Upper lobe of left lung (tissue), 6 donors: ENCODE data around the gene AFG3L2. TPM values are rescaled to one million over a fixed set of nuclear protein-coding genes. Genes with fewer than 3 reads are reported as not detected.
A peak's percentile ranks its signal among the peaks of the same experiment; 100 is the strongest.

Source experiments
- ATAC-seq, 2 donors: fragments of 200-7000 bp; cut with Tn5 transposase; one replicate each; pipeline ENCODE4 v1.9.1; 2022; ENCODE audit warnings: mild to moderate bottlenecking in 2 of 2, moderate library complexity in 2 of 2; ENCODE audit not compliant: low FRiP score in 2 of 2
- DNase-seq, 2 donors: peaks; one replicate each; pipeline ENCODE4 v3.0.0-alpha.2; 2019 to 2020
- H3K27ac ChIP-seq, 4 donors: fragments of 200-600 bp; sonication (generic); one replicate each; pipeline ENCODE4 v1.5.1; 2016 to 2019
- H3K27me3 ChIP-seq, 4 donors: fragments of 200-600 bp; sonication (generic); one replicate each; pipeline ENCODE4 v1.5.1; 2017 to 2019
- H3K36me3 ChIP-seq, 4 donors: fragments of 200-600 bp; sonication (generic); one replicate each; pipeline ENCODE4 v1.5.1; 2016 to 2019
- H3K4me1 ChIP-seq, 4 donors: fragments of 200-600 bp; sonication (generic); one replicate each; pipeline ENCODE4 v1.5.1; 2018 to 2019
- H3K4me3 ChIP-seq, 4 donors: fragments of 200-600 bp; sonication (generic); one replicate each; pipeline ENCODE4 v1.5.1; 2017 to 2019; ENCODE audit warnings: mild to moderate bottlenecking in 2 of 4, moderate library complexity in 1 of 4
- H3K9me3 ChIP-seq, 4 donors: fragments of 200-600 bp; sonication (generic); one replicate each; pipeline ENCODE4 v1.5.1; 2018 to 2019
- CTCF ChIP-seq, 6 experiments: fragments of 450-650 bp in 4 of 6; fragments of 200-600 bp in 2 of 6; sonication (generic) in 2 of 6; IDR thresholded peaks; one replicate each; pipeline ENCODE4 v1.5.1; 2016 to 2019; ENCODE audit warnings: antibody characterized with exemption in 6 of 6
- EP300 ChIP-seq, 4 donors: sonication (generic); formaldehyde crosslinking; IDR thresholded peaks; one replicate each; pipeline ENCODE4 v1.5.1; 2017; ENCODE audit warnings: antibody characterized with exemption in 4 of 4, control low read depth in 2 of 4
- POLR2A ChIP-seq, 4 donors: fragments of 450-650 bp; IDR thresholded peaks; one replicate each; pipeline ENCODE4 v1.5.1; 2016 to 2017; ENCODE audit warnings: antibody characterized with exemption in 4 of 4, mild to moderate bottlenecking in 2 of 4
- POLR2AphosphoS5 ChIP-seq, 2 donors: sonication (generic); formaldehyde crosslinking; IDR thresholded peaks; one replicate each; pipeline ENCODE4 v1.5.1; 2017; ENCODE audit warnings: antibody characterized with exemption in 2 of 2
- WGBS, 2 donors: methylation state at CpG; one replicate each; pipeline ENCODE4 v1.1.5; 2017 to 2018; 5-methylcytosine and 5-hydroxymethylcytosine counted together
- total RNA-seq, 6 donors: library from RNA; depleted of rRNA in 4 of 6; stranded (reverse); fragments of >200 nt in 4 of 6; gene quantifications; one replicate each; pipeline versions ENCODE4 v1.1.0 to v1.2.1, GENCODE V29; 2016 to 2021
- donor health status: DM: no; HTN: no; CAD: no; lungs with moderate emphysema.
- donor health status: DM: no; HTN: yes; CAD: no; lungs with severe emphysema.

AFG3L2 gene
- total RNA-seq, 6 donors from 2014 or later = 31.3 to 55.6 (median 38.3) TPM

DNA sequence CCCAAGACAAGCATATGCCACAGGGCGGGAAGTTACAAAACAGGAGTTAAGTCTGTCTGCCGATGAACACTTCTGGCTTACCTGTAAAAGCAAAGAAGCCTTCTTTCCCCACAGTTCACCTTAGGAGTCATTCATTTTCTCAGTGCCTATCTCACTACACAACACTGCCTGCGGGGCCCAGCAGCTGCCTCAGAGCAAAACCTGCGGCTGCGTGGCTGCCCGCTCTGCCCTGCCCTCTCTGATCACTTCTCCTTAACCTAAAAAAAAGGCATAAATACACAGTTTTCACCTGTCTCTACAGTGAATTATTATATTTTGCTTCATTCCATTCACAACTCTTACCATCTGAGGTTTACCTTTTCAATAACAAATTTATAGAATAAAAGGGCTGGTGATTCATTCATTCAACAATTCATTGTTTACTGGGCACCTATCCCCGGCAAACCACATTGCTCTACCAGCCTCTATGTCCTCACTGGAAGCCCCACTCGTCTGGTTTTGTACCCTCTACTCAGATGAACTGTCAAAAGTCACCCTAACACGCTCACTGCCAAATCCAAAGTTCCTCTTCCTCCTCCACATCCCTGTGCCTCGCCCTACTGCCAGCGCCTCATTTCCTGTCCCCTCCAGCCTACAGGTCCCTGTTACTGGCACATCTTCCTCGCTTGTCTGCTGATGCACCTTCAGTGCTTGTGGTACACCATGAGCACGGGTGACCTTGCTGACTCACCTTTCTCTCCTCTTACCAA lies 31.4 kb downstream of the AFG3L2 start:
- WGBS, 2 donors = 90 to 91% methylated on average over 13 of the region's 13 CpGs
- Histone ChIP-seq H3K4me3 (no peak overlapping the region), H3K4me1 (no peaks in the 10 kb centered on the region), H3K27me3 (no peaks in the 10 kb centered on the region), H3K27ac (no peak overlapping the region), H3K9me3 (no peaks in the 10 kb centered on the region), H3K36me3 (peaks cover 28 to 96% (median 82%) of the 10 kb centered on the region in 4 donors)
- DNase-seq = no peak
- peak in 1 of 2 donors; percentile 24 for ATAC-seq
- TF ChIP-seq POLR2AphosphoS5 (IDR thresholded peaks at IDR 0.05) = no peak
- no peak for TF ChIP-seq POLR2A (IDR thresholded peaks at IDR 0.05)
- no peak for TF ChIP-seq CTCF (IDR thresholded peaks at IDR 0.05)
- no peak for TF ChIP-seq EP300 (IDR thresholded peaks at IDR 0.05)

GRCh38 chr18:12342661-12343060 lies 34.4 kb downstream of the AFG3L2 start:
- DNase-seq = no peak
- no peak for ATAC-seq
- WGBS, 2 donors = 93 to 95% methylated on average over 4 of the region's 4 CpGs
- Histone ChIP-seq H3K27me3 (no peaks in the 10 kb centered on the region), H3K9me3 (no peaks in the 10 kb centered on the region), H3K36me3 (peaks cover 19 to 98% (median 64%) of the 10 kb centered on the region in 4 donors), H3K27ac (no peak overlapping the region), H3K4me1 (no peaks in the 10 kb centered on the region), H3K4me3 (no peak overlapping the region)
- TF ChIP-seq CTCF (IDR thresholded peaks at IDR 0.05) (no peak), EP300 (IDR thresholded peaks at IDR 0.05) (no peak), POLR2A (IDR thresholded peaks at IDR 0.05) (no peak), POLR2AphosphoS5 (IDR thresholded peaks at IDR 0.05) (no peak)

- H3K27me3 ChIP-seq = no peaks in the 10 kb centered on the region
- DNase-seq (no peak), ATAC-seq (no peak)
- WGBS, 2 donors = 86% methylated on average over 5 of the region's 5 CpGs
- H3K27ac ChIP-seq = no peak overlapping the region
- no peaks in the 10 kb centered on the region for H3K9me3 ChIP-seq
- peaks cover 25 to 98% (median 53%) of the 10 kb centered on the region in 4 donors for H3K36me3 ChIP-seq
- TF ChIP-seq CTCF (IDR thresholded peaks at IDR 0.05) (no peak), EP300 (IDR thresholded peaks at IDR 0.05) (no peak), POLR2A (IDR thresholded peaks at IDR 0.05) (no peak), POLR2AphosphoS5 (IDR thresholded peaks at IDR 0.05) (no peak)
- H3K4me3 ChIP-seq = no peak overlapping the region
- no peaks in the 10 kb centered on the region for H3K4me1 ChIP-seq
These were observed 35.9 kb downstream of the AFG3L2 start for GRCh38 chr18:12340945-12341660.

- peaks cover 9 to 100% (median 44%) of the 10 kb centered on the region in 4 donors for H3K36me3 ChIP-seq
- WGBS, 2 donors = 89 to 97% methylated on average over 2 of the region's 2 CpGs
These were observed 38.6 kb downstream of the AFG3L2 start for GRCh38 chr18:12338382-12338781.

More at GRCh38 chr18:12338382-12338781, 38.6 kb downstream of the AFG3L2 start:
- Histone ChIP-seq H3K9me3 (no peaks in the 10 kb centered on the region), H3K27me3 (no peaks in the 10 kb centered on the region), H3K4me1 (peaks cover 0 to 4% (median 0%) of the 10 kb centered on the region in 4 donors), H3K27ac (no peak overlapping the region), H3K4me3 (no peak overlapping the region)
- ATAC-seq = no peak
- TF ChIP-seq CTCF (IDR thresholded peaks at IDR 0.05) (no peak), EP300 (IDR thresholded peaks at IDR 0.05) (no peak), POLR2AphosphoS5 (IDR thresholded peaks at IDR 0.05) (no peak), POLR2A (IDR thresholded peaks at IDR 0.05) (no peak)
- DNase-seq = no peak
